ENCODE data around the gene PARD3.

Gene PARD3

DNA sequence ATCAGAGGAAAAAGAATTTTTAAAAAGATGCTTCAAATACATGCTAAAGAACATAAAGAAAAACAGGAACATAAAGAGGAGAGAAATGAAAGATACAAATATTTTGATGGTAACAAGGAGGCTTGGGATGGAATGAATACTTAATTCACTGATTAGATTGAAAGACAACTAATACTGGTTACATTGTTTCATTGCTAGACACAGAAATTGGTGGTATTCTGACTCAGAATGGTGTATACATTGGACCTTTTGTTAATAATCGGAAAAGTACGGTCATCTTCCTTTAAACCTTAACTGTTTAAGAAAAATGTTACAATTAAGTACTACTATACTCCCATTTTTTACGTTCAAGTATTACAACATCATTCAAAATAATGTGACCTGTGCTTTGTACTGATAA lies 567.5 kb downstream of the PARD3 start:
- in situ Hi-C loops (cut with MboI; ENCODE audit: low sequenced_read_pairs): no loop called here

- in situ Hi-C loops (cut with MboI; ENCODE audit: low sequenced_read_pairs): no loop called here
Observed at GRCh38 chr10:34244756-34245484, 570.2 kb downstream of the PARD3 start.

DNA sequence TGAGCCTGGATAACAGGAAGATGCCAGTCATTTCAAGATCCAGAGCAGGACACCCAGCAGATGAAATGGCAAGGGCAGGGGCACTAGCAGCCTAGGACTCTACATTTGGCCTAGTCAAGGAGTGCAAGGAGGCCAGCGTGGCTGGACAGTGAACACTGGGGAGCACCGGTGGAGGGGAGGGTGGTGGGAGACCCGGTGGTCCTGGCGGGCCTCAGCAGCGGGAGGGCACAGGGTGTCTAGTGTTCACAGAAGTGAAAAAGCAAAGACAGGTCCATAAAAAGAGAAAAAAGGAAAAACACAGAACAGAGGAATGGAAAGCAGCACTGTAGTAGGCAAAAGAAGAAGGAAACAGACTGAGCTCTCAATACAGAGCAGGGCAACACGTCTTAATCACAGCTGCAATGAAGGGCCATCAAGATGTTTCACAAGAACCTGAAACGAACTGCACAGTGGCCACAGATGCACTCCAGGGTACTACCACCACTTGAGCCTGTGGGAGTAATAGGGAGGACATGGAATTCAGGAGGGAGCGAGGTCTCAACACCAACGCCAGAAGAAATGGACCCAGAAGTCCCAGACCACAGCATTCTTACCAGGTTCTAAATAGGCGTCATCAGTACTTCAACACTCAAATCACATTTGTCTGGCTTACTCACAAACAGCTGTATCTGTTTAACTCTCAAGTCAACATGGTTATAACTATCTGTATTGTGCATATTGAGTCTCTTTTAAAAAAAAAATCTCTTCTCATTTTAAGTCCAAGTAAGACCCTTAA lies 573.7 kb downstream of the PARD3 start:
- in situ Hi-C loops (cut with MboI; ENCODE audit: low sequenced_read_pairs): no loop called here

DNA sequence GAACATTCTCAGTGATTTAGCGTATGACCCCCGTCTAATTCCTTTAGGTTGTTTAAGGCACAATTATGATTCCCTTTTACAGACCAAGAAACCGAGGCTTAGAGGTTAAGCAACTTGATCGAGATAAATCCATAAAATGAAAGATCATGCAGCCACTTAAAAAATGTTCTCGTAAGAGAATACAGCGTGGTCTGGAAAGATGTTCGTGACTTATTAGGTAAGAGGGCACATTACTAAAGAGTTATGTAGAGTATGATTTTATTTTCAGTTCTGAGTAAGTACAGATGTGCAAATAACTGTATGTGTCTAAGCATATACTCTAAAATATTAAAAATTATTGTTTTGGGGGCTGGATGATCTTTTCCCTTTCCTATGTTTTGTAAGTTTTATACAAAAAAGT lies 575.1 kb downstream of the PARD3 start:
- in situ Hi-C loops (cut with MboI; ENCODE audit: low sequenced_read_pairs): no loop called here

GRCh38 chr10:34237898-34238455 lies 577.1 kb downstream of the PARD3 start:
- in situ Hi-C loops (cut with MboI; ENCODE audit: low sequenced_read_pairs): no loop called here

GRCh38 chr10:34236931-34237330 lies 578.2 kb downstream of the PARD3 start:
- in situ Hi-C loops (cut with MboI; ENCODE audit: low sequenced_read_pairs): no loop called here

DNA sequence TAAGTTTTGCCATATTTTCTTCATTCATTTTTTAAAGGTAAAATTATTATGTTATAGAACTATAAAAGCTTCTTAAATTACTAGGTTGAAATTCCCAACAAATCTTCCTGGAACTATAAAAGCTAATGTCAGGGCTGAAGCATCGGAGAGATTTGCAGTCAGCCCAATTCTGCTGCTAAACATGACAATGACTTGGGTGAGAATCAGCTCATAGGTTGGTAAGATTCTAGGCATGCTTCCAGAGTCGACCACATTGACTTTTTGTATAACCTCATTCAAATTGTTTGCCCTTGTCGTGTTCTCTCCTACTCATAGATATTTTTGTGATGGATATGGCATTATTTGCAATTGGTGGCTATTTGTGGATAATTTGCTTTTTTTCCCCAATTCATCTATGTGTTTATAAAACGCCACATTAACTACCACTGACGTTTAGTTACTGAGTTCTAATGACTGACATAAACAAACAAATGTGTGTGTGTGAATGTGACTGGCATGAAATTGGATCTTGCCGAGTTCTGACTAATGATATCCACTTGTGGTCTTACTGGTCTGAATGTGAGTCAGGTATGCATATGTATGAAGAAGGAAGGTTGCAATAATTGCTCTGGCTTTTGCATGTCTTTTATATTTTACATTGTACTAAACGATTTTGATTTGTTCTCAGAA lies 579.8 kb downstream of the PARD3 start:
- in situ Hi-C loops (cut with MboI; ENCODE audit: low sequenced_read_pairs): no loop called here

GRCh38 chr10:34232481-34232880 lies 582.6 kb downstream of the PARD3 start:
- in situ Hi-C loops (cut with MboI; ENCODE audit: low sequenced_read_pairs): no loop called here

DNA sequence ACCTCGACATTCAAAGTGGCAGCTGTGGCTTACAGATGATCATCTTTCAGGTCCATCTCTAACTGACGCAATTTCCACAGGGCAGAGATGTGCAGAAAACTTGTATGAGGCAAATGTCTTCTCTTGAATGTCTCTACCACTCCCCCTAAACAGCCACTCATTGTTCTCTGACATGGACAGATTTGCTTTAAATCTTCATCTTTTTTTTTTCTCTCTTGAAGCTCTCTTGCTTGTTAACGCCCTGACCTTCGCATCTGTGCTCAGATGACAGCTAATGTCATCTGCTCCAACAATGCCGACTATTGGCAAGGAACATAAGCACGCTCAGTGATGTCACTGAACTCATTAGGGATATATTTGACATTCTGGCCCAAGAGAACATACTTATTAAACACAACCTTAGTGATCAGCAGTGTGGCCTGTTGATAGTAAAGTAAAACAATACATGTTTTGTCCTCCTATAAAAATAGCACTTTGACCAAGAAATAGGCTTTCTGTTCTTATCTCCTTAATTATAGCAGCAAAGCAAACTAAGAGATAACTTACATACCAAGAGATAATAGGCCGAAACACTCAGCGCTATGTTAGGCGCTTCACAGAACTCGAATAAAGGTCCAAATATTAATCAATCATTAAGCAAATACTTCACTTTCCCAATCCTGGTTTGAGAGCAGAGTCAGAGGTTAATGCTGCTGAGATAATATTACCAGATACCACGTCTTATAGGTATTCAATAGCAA lies 583.5 kb downstream of the PARD3 start:
- in situ Hi-C loops (cut with MboI; ENCODE audit: low sequenced_read_pairs): no loop called here

- in situ Hi-C loops (cut with MboI; ENCODE audit: low sequenced_read_pairs): no loop called here
Observed at GRCh38 chr10:34229917-34230316, 585.2 kb downstream of the PARD3 start.

GRCh38 chr10:34228066-34228465 lies 587.0 kb downstream of the PARD3 start:
- in situ Hi-C loops (cut with MboI; ENCODE audit: low sequenced_read_pairs): no loop called here

DNA sequence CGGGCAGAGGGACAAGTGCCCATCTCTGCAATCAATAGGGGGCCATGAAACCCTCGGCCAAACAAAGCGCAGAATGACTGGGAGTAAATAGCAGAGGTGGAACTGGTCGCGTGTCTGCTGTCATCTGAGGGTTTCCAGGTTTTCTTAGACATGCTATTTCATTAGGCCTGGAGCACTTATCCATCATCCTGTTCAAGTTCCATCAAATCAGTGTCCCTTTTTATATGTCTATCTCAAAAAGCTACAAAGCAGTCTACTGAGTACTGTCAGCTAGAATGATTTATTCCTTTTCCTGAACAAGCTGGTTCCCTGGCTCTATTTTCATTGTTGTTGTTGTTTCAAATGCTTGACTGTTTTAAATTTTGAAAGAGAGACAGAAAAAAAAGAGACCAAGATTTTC lies 590.5 kb downstream of the PARD3 start:
- in situ Hi-C loops (cut with MboI; ENCODE audit: low sequenced_read_pairs): no loop called here

DNA sequence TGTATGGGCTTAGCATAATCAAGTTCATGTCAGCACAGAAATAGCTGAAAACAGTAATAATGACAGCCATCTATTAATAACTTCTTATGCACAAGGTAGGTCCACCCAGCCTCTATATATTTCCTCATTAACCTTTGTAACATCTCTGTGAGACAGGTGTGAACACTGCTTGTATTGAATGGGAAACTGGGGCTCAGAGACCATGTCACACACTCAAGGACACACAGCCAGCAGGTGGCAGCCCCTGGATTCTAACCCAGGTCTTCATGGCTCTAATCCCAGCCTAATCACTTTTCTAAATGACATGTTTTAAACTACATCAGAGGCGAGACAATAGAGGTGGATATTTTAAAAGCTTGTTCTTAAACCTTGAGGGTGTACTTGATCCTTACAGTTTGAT lies 591.4 kb downstream of the PARD3 start:
- in situ Hi-C loops (cut with MboI; ENCODE audit: low sequenced_read_pairs): no loop called here

DNA sequence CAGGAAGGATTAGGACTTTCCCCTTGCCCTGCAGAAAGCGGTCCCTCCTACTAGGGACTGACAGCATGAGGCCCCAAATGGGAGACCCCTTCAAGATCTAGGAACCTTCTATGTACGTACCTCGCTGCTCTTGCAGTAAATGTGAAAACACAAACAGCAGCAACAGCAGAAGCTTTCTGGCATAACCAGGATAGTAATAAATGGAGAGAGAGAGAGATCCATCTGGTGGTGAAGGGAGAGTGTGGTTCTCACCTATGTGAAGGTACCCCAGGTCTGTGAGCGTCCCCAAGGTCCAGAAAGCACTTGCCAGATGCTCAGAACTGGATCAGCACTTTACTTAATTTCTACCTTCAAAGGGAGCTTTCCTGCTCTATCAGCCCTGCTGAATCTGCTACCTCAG lies 592.7 kb downstream of the PARD3 start:
- in situ Hi-C loops (cut with MboI; ENCODE audit: low sequenced_read_pairs): no loop called here

GRCh38 chr10:34219753-34220548 lies 595.1 kb downstream of the PARD3 start:
- in situ Hi-C loops (cut with MboI; ENCODE audit: low sequenced_read_pairs): no loop called here

DNA sequence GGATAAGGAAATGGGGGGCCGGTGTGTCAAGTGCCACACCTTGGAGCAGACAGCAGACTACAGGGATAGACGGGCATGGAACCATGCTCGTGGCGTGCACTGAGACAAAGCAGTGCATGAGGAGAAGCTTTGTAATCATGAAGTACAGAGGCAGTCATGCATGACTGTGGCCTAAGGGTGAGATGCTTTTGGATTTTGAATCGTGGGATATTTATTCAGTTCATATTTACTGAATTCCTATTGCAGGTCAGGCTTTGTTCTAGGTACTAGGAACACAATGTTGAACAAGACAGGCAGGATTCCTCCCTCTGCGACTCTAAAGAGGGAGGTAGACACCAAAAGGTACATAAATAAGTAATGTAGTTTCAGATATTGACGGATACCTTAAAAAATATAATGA lies 597.6 kb downstream of the PARD3 start:
- in situ Hi-C loops (cut with MboI; ENCODE audit: low sequenced_read_pairs): no loop called here

DNA sequence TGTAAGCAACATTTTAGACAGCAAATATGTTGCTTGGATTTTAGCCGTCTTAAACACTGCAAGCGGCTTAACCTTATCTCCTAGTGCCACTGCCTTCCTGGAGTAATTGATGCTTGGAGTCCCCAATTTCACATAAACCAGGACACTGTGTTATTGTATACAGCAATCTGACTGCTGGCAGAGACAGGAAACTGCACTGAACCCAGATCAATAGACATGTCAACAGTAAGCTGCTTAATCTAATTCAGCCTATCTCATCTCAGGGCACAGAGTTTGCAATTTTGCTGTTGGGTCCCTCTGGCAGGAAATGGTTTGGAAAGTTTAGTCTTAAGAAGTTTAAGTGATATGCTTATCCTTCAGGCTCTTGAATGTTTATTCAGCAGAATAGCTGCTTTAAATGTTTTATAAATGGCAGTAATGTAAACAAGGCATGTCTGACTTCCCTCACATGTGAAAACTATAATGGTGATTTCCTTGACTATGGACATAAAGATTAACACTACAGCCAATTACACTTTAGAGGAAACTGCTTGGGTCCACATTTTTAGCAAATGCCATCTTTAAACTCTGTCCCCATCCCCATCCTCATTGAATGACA lies 598.6 kb downstream of the PARD3 start:
- in situ Hi-C loops (cut with MboI; ENCODE audit: low sequenced_read_pairs): no loop called here

DNA sequence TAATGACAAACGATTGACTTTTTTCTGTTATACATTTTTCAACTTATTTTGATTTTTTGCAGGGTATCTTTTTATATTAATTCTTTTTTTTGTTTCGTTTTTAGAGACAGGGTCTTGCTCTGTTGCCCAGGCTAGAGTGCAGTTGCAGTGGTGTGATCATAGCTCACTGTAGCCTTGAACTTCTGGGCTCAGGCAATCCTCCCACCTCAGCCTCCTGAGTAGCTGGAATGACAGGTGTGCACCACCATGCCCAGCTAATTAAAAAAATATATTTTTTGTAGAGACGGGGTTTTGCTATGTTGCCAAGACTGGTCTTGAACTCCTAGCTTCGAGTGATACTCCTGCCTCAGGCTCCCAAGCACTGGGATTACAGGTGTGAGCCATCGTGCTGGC lies 601.3 kb downstream of the PARD3 start:
- in situ Hi-C loops (cut with MboI; ENCODE audit: low sequenced_read_pairs): no loop called here

DNA sequence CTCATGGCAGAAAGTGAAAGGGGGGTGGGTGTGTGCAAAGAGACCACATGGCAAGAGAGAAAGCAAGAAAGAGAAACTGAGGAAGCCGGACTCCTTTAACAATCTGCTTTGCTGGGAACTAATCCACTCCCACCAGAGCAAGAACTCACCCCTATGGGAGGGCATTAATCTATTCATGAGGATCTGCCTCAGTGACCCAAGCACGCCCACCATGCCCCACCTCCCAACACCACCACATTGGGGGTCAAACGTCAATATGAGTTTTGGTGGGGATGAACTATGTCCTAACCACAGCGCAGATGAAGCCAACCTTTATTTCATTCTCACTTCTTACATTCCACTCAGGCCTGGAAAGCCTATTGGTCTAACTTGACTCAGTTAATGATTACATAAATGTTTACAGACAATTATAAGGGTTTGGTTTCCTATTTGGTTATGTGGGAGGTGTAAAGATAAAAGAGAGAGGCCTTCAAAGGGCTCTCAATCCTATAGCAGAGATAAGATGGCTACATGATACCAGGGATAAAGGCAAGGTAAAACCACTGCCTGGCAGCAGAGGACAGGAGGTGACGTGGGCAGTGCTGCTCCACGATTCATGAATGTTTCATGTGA lies 601.8 kb downstream of the PARD3 start:
- in situ Hi-C loops (cut with MboI; ENCODE audit: low sequenced_read_pairs): no loop called here
